ENCODE measurements around the gene NDUFC1.
"Not testable (repeated sequence)": the region's sequence is repeated elsewhere in the genome, so short reads cannot be mapped to it uniquely, and the experiment has no call there.

NDUFC1 gene

GRCh38 chr4:139301821-139302611 lies at the start of gene NDUFC1:
Gene NDUFC1 (minus strand): TSS chr4:139302477. CDS start chr4:139295798, 6,679 bp downstream.
- peak; percentile 31 for DNase-seq

GRCh38 chr4:139337612-139338011 lies 35.3 kb upstream of the NDUFC1 start:
- DNase-seq = no peak

- no peak for DNase-seq
Measured at GRCh38 chr4:139333046-139333445, 30.8 kb upstream of the NDUFC1 start.

DNA sequence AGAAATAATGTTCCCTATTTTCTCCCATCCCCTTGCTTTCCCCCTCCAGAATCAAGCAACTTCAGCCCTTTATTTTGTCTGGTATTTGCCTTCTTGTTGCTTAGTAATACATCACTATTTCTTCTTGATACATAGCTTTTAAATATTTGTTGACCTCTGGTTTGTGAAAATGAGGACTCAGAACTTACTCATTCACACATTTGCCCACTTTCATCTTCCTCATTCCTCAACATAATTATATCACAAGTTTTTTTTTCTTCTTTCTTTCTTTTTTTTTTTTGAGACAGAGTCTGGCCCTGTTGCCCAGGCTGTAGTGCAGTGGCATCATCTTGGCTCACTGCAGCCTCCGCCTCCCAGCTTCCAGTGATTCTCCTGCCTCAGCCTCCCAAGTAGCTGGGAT lies 28.9 kb upstream of the NDUFC1 start:
- no peak for DNase-seq

GRCh38 chr4:139330283-139330682 lies 28.0 kb upstream of the NDUFC1 start:
- DNase-seq = no peak

DNA sequence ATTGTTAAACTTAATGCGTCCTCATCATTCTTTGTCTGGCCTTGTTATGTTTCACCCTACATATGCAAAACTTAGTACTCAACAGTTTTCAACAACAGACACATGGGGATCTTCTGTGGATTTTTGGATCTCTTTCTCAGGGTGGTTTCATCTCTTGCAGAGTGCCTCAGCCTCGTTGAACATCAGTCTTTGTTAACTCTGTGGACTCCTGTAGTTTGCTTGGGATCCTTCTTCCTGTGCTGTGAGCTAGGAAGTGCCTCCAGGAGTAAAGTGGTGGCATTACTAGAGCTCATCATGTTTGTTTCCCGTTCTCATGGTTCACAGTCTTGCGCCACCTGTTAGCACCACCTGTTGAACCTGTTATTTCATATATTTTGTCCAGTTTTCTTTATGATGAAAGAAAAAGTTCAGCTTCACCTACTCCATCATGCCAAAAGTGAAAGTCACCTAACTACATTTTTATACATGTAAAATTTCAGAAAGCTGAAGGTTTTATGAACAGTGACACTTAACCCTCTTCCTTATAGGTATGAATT lies 27.5 kb upstream of the NDUFC1 start:
- DNase-seq = no peak

GRCh38 chr4:139324620-139325019 lies 22.3 kb upstream of the NDUFC1 start:
- DNase-seq = no peak

- not testable (repeated sequence) for DNase-seq
Measured at GRCh38 chr4:139322541-139322940, 20.3 kb upstream of the NDUFC1 start.

- DNase-seq = not testable (repeated sequence)
Measured at GRCh38 chr4:139322070-139322469, 19.8 kb upstream of the NDUFC1 start.

- DNase-seq = no peak
Measured at GRCh38 chr4:139319571-139319970, 17.3 kb upstream of the NDUFC1 start.

GRCh38 chr4:139317635-139318034 lies 15.4 kb upstream of the NDUFC1 start:
- DNase-seq = no peak

DNA sequence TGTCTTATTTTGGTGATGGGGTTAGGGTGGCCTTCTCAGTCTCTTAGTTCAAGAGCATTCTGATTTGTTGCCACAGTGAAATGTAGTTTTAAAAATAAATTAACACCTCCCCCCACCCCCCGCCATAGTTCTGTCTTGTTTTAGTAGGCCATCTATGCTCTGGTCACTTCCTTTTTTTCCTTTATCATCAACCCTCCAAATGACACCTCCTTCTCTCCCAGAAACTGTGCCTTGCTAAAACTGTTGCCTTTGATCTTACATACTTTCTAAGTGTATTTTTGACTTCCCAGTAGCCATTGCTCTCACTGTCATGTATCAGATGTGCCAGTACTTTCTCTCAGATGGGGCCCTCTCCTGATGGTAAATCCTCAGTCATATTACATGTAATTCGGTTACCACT lies 14.5 kb upstream of the NDUFC1 start:
- DNase-seq = no peak

- no peak for DNase-seq
Measured at GRCh38 chr4:139315221-139315675, 13.0 kb upstream of the NDUFC1 start.

DNA sequence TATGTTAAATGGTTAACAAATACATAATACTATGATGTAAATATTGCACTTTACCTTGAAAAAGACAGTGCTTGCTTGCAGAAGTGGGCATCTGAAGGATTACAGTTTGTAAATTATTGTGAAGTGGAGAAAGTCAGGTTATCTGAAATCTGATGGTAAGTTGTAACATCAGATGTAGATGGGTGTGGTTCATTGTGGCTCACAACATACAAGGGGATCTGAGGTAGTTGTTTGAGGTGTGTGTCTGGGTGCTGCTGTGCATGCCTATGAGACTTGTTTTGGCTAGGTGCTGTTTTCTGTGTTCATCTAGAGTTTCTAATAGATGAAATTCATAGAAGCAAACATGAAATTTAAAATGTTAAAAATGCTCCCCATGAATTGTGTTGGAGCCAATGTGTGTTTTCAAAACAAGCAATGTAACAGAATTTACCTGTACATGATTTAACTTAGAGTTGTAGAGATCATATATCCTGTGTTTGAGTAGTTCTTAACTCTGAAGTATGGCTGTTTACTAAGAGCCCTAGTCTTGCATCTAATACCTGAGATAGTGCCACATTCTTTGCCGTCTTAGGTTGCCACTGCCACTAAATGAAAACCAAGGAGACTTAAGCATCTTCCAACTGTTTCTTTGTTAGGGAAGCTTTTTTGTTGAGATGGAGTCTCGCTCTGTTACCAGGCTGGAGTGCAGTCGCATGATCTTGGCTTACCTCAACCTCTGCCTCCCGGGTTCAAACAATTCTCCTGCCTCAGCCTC lies 11.9 kb upstream of the NDUFC1 start:
- DNase-seq = no peak

- not testable (repeated sequence) for DNase-seq
Measured at GRCh38 chr4:139313414-139313813, 11.1 kb upstream of the NDUFC1 start.

- DNase-seq = no peak
Measured at GRCh38 chr4:139312552-139313332, 10.5 kb upstream of the NDUFC1 start.

GRCh38 chr4:139311909-139312308 lies 9.6 kb upstream of the NDUFC1 start:
- no peak for DNase-seq

DNA sequence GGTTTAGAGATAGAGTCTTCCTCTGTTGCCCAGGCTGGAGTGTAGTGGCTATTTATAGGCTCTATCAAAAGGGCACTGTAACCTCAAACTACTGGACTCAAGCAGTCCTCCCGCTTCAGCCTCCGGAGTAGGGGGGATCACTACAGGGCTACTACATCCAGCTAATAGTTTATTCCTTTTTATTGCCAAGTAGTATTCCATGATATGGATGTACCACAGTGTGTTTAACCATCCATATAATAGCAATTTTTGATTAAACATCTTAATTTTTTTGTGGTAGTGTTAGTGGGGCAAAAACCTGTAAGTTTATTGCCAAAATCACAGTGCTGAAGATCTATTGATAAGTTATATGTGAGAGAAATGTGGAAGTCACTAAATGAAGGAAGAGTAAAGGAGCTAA lies 2.6 kb upstream of the NDUFC1 start:
- no peak for DNase-seq

DNA sequence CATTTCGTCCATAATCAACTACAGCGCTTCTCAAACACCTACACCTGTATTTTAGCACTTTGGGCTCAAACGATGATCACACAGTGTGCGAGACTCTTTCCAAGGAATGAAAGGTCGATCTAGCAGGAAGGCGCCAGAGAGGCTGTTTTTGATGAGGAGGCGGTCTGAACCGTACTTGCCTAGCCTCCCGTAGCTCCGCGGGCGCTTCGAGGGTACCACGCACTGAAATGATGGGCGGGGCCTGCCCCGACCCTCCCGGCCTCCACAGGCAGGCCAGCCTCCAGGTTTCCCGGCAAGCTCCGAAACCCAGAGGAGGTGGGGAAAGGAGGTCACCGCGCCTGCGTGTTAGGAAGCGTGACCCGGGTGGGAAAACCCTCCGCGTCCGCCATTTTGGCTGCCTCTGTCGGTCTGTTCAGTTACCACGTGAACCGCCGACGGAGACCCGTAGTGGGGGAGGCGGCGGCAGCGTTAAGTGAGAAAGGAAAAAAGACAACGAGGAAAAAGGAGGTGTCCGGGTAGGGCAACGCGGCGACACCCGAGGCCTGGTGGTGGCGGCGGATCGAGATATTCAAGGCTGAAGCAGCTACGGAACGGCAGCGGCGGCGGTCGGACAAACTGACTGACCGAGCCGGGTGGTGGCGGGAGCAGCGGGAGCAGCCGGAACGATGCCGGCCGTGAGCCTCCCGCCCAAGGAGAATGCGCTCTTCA lies 1.0 kb downstream of the NDUFC1 start, which contains the start of gene NAA15:
NAA15 (plus strand) TSS at position 393 of the 708 bp plus-strand sequence; CDS start at position 666, 273 bp downstream.
- DNase-seq = peak; percentile 98

DNA sequence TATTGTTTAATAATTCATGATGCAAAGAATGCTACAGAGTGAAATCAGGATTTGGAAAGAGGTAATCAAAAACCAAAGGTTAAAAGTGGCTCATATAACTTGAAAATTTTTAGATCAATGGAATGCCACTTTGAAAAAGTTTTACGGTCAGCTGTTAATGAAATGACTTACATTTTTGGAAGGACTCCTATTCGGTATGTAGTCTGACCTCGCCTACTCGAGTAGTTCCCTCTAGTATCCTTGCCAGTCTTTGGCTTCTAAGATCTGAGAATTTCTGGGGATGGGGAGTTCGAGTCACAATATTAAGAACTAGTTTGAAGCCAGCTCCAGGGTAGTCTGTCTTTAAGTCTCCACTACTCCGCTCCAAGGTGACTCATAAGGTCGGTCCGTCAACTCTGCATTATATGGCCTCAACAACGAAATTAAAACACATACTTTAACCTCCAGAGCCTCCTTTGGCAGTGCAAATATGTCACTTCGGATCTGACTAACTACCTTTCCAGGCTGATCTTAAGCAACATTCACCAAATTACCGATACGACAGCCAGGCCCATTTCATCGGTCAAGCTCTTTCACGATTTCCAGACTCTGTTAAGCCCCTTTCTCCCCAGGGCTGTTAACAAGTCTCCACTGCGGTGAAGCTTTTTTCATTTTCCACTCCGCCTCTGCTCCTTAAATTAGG lies 1.7 kb downstream of the NDUFC1 start:
- DNase-seq = no peak

GRCh38 chr4:139299536-139299935 lies 2.7 kb downstream of the NDUFC1 start:
- DNase-seq = no peak

GRCh38 chr4:139297001-139297410 lies 5.3 kb downstream of the NDUFC1 start:
- no peak for DNase-seq

Data from GDM1 (cell line).